Neural cell (in vitro differentiated cells): ENCODE measurements around the gene ERLIN1. TPM values are rescaled to one million over a fixed set of nuclear protein-coding genes. Genes with fewer than 3 reads are reported as not detected.

Source experiments
- H2AFZ ChIP-seq: fragments of 200-600, 300-800 bp; sonication (generic), shearing (Covaris generic); 2 replicates; pipeline ENCODE4 v1.6.0; 2014; ENCODE audit warnings: low read depth, mild to moderate bottlenecking, antibody characterized with exemption, low read length, moderate library complexity
- H3F3A ChIP-seq: fragments of 200-600 bp; shearing (Covaris generic); 2 replicates; pipeline ENCODE4 v1.6.1; 2016; ENCODE audit warnings: mild to moderate bottlenecking, moderate library complexity, mixed read lengths, antibody characterized with exemption, low read length; ENCODE audit not compliant: insufficient read depth, poor library complexity, severe bottlenecking
- H3K27ac ChIP-seq: fragments of 200-600, 300-800 bp; sonication (generic), shearing (Covaris generic); 2 replicates; pipeline ENCODE4 v1.5.1; 2014; ENCODE audit warnings: mild to moderate bottlenecking, low read length, moderate library complexity
- H3K27me3 ChIP-seq: fragments of 300-800, 200-600 bp; sonication (generic), shearing (Covaris generic); 2 replicates; pipeline ENCODE4 v1.6.0; 2014; ENCODE audit warnings: mild to moderate bottlenecking, low read depth, low read length, moderate library complexity; ENCODE audit not compliant: insufficient read depth
- H3K36me3 ChIP-seq: fragments of 300-800, 200-600 bp; sonication (generic), shearing (Covaris generic); 2 replicates; pipeline ENCODE4 v1.5.1; 2014; ENCODE audit warnings: mild to moderate bottlenecking, antibody characterized with exemption, low read length, moderate library complexity; ENCODE audit not compliant: insufficient read depth
- H3K4me2 ChIP-seq: fragments of 300-800, 200-600 bp; sonication (generic), shearing (Covaris generic); 2 replicates; pipeline ENCODE4 v1.6.0; 2014; ENCODE audit warnings: mild to moderate bottlenecking, low read length
- H3K4me3 ChIP-seq: fragments of 300-800, 200-600 bp; sonication (generic), shearing (Covaris generic); 2 replicates; pipeline ENCODE4 v1.5.1; 2014; ENCODE audit warnings: mild to moderate bottlenecking, low read length, moderate library complexity
- H3K79me2 ChIP-seq: fragments of 200-600 bp; shearing (Covaris generic); replicated peaks from 2 replicates; pipeline ENCODE4 v1.6.0; 2014; ENCODE audit warnings: mild to moderate bottlenecking, low read length, moderate library complexity; ENCODE audit not compliant: insufficient read depth
- H3K9ac ChIP-seq: fragments of 300-800, 200-600 bp; sonication (generic), shearing (Covaris generic); 2 replicates; pipeline ENCODE4 v1.6.1; 2016; ENCODE audit warnings: mild to moderate bottlenecking, low read length, mixed read lengths
- H3K9me2 ChIP-seq: fragments of 200-600 bp; shearing (Covaris generic); 2 replicates; pipeline ENCODE4 v1.6.1; 2016; ENCODE audit warnings: mild to moderate bottlenecking, low read length, mixed read lengths; ENCODE audit not compliant: insufficient read depth
- H3K9me3 ChIP-seq: fragments of 200-600, 300-800 bp; sonication (generic), shearing (Covaris generic); 2 replicates; pipeline ENCODE4 v1.6.1; 2016; ENCODE audit warnings: mild to moderate bottlenecking, mixed run types, low read length, moderate library complexity, mixed read lengths
- H4K20me1 ChIP-seq: fragments of 200-600 bp; shearing (Covaris generic); 2 replicates; pipeline ENCODE4 v1.6.1; 2016; ENCODE audit warnings: mild to moderate bottlenecking, mixed run types; ENCODE audit not compliant: insufficient read depth
- EP300 ChIP-seq: fragments of 450-650 bp; conservative IDR thresholded peaks from 2 replicates; pipeline ENCODE4 v1.6.1; 2014; ENCODE audit warnings: antibody characterized with exemption, mild to moderate bottlenecking, moderate library complexity; ENCODE audit not compliant: poor library complexity, severe bottlenecking
- EZH2 ChIP-seq: fragments of 200-600, 300-800 bp; shearing (Covaris generic), sonication (generic); IDR thresholded peaks from 2 replicates; pipeline ENCODE4 v1.6.1; 2014; ENCODE audit warnings: antibody characterized with exemption, low read length, borderline replicate concordance, mild to moderate bottlenecking; ENCODE audit not compliant: insufficient read depth, poor library complexity, severe bottlenecking
- MXI1 ChIP-seq: fragments of 450-650 bp; conservative IDR thresholded peaks from 2 replicates; pipeline ENCODE4 v1.6.1; 2014; ENCODE audit warnings: antibody characterized with exemption, mild to moderate bottlenecking; ENCODE audit not compliant: poor library complexity, severe bottlenecking
- POLR2AphosphoS5 ChIP-seq: IDR thresholded peaks from 2 replicates; pipeline ENCODE4 v1.6.1; 2012
- RAD21 ChIP-seq: fragments of 450-650 bp; conservative IDR thresholded peaks from 2 replicates; pipeline ENCODE4 v1.6.1; 2014; ENCODE audit warnings: antibody characterized with exemption, mild to moderate bottlenecking, moderate library complexity
- SMC3 ChIP-seq: fragments of 450-650 bp; conservative IDR thresholded peaks from 2 replicates; pipeline ENCODE4 v1.6.1; 2014; ENCODE audit warnings: antibody characterized with exemption, mild to moderate bottlenecking, moderate library complexity; ENCODE audit not compliant: poor library complexity
- TAF1 ChIP-seq: IDR thresholded peaks from 2 replicates; pipeline ENCODE4 v1.6.1; 2012; ENCODE audit warnings: low read depth
- polyA plus RNA-seq: library from polyadenylated mRNA; depleted of rRNA; stranded (reverse); fragments of >200 nt; gene quantifications from 2 replicates; pipeline ENCODE4 v1.2.3, GENCODE V29; 2014
- TF ChIP-seq, protein P1 (sequence below): IDR thresholded peaks from 2 replicates; pipeline ENCODE4 v1.6.1; 2012; ENCODE audit warnings: borderline replicate concordance
- TF ChIP-seq, protein P2 (sequence below): fragments of 450-650 bp; IDR thresholded peaks from 2 replicates; pipeline ENCODE4 v1.5.1; 2014; ENCODE audit warnings: antibody characterized with exemption, mild to moderate bottlenecking, moderate library complexity; ENCODE audit not compliant: poor library complexity, severe bottlenecking

The ERLIN1 gene
- polyA plus RNA-seq, 1 donor from 2014 or later = 6.5 TPM

DNA sequence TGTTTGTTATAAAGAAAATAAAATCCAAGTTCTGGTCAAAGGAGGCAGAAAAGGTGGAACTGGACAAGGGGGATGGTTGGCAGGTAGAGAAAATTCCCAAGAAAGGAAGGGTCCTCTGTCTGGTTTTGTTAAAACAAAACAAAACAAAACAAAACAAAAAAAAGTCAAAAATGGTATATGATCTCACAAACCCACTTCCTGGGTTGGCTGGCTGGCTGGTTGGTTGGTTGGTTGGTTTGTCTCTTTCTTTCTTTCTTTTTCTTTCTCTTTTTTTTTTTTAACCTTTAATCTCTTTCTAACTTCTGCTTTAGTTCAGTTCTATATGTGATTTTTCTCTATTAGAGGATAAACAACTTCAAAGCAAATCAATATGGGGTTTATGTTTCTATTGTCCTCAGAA is 63.0 kb downstream of the ERLIN1 start:
- Histone ChIP-seq H3K27me3 (no peaks in the 10 kb centered on the region), H3K4me3 (no peak overlapping the region), H3K4me2 (no peak overlapping the region), H3K36me3 (no peaks in the 10 kb centered on the region), H3K9me3 (no peaks in the 10 kb centered on the region), H3K79me2 (no peaks in the 10 kb centered on the region), H2AFZ (no peak overlapping the region), H3K9ac (no peak overlapping the region), H3F3A (no peaks in the 10 kb centered on the region), H3K27ac (no peak overlapping the region), H4K20me1 (no peaks in the 10 kb centered on the region), H3K9me2 (no peaks in the 10 kb centered on the region)
- TF ChIP-seq EP300 (no peak), RAD21 (no peak), MXI1 (no peak), POLR2AphosphoS5 (no peak), TAF1 (no peak), SMC3 (no peak), EZH2 (no peak)
- TF ChIP-seq, protein P1, sequence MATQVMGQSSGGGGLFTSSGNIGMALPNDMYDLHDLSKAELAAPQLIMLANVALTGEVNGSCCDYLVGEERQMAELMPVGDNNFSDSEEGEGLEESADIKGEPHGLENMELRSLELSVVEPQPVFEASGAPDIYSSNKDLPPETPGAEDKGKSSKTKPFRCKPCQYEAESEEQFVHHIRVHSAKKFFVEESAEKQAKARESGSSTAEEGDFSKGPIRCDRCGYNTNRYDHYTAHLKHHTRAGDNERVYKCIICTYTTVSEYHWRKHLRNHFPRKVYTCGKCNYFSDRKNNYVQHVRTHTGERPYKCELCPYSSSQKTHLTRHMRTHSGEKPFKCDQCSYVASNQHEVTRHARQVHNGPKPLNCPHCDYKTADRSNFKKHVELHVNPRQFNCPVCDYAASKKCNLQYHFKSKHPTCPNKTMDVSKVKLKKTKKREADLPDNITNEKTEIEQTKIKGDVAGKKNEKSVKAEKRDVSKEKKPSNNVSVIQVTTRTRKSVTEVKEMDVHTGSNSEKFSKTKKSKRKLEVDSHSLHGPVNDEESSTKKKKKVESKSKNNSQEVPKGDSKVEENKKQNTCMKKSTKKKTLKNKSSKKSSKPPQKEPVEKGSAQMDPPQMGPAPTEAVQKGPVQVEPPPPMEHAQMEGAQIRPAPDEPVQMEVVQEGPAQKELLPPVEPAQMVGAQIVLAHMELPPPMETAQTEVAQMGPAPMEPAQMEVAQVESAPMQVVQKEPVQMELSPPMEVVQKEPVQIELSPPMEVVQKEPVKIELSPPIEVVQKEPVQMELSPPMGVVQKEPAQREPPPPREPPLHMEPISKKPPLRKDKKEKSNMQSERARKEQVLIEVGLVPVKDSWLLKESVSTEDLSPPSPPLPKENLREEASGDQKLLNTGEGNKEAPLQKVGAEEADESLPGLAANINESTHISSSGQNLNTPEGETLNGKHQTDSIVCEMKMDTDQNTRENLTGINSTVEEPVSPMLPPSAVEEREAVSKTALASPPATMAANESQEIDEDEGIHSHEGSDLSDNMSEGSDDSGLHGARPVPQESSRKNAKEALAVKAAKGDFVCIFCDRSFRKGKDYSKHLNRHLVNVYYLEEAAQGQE = no peak
- TF ChIP-seq, protein P2, sequence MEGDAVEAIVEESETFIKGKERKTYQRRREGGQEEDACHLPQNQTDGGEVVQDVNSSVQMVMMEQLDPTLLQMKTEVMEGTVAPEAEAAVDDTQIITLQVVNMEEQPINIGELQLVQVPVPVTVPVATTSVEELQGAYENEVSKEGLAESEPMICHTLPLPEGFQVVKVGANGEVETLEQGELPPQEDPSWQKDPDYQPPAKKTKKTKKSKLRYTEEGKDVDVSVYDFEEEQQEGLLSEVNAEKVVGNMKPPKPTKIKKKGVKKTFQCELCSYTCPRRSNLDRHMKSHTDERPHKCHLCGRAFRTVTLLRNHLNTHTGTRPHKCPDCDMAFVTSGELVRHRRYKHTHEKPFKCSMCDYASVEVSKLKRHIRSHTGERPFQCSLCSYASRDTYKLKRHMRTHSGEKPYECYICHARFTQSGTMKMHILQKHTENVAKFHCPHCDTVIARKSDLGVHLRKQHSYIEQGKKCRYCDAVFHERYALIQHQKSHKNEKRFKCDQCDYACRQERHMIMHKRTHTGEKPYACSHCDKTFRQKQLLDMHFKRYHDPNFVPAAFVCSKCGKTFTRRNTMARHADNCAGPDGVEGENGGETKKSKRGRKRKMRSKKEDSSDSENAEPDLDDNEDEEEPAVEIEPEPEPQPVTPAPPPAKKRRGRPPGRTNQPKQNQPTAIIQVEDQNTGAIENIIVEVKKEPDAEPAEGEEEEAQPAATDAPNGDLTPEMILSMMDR = no peak

- H2AFZ ChIP-seq = no peak overlapping the region
- no peaks in the 10 kb centered on the region for H3K9me2 ChIP-seq
- H3K4me3 ChIP-seq = no peak overlapping the region
- H3K9me3 ChIP-seq = no peaks in the 10 kb centered on the region
- no peaks in the 10 kb centered on the region for H4K20me1 ChIP-seq
- TF ChIP-seq EP300 (no peak), POLR2AphosphoS5 (no peak), EZH2 (no peak), SMC3 (no peak), RAD21 (no peak), TAF1 (no peak), MXI1 (no peak)
- TF ChIP-seq, protein P2 = no peak
- TF ChIP-seq, protein P1 = no peak
- no peaks in the 10 kb centered on the region for H3K27me3 ChIP-seq
- H3K27ac ChIP-seq = no peak overlapping the region
- H3K4me2 ChIP-seq = no peak overlapping the region
- H3F3A ChIP-seq = no peaks in the 10 kb centered on the region
- H3K79me2 ChIP-seq = no peaks in the 10 kb centered on the region
- no peak overlapping the region for H3K9ac ChIP-seq
- H3K36me3 ChIP-seq = no peaks in the 10 kb centered on the region
Observed at GRCh38 chr10:100120550-100120949, 65.3 kb downstream of the ERLIN1 start.
